ENCODE results near the gene COL12A1. TPM values are rescaled to one million over a fixed set of nuclear protein-coding genes. Genes with fewer than 3 reads are reported as not detected.

Gene COL12A1
- total RNA-seq, 1 experiment from 2014 or later, result 29.3 TPM

- intact Hi-C loops (cut with micrococcal nuclease; ENCODE audit: unreplicated experiment), result loop anchor here (10.0 kb wide), 1 partner anchor 239 kb away; no protein-coding TSS in a partner anchor
- BruUV-seq (replicated peaks), result no TSS peak
- CTCF ChIA-PET, result interaction anchor here (0.6 to 1.6 kb wide), 4 partner anchors 11 to 1411 kb away, joined by 3 to 6 read pairs (median 4); no protein-coding TSS in a partner anchor
- H3K9me3 Mint-ChIP-seq (ENCODE audit: low read depth, unreplicated experiment), result no peaks in the 10 kb centered on the region
- DNase-seq, result no peak
- TF ChIP-seq CTCF (IDR thresholded peaks at IDR 0.05; ENCODE audit: unreplicated experiment), result no peak
- peak overlapping the region; percentile 77 for H3K27ac Mint-ChIP-seq (ENCODE audit: unreplicated experiment)
- H3K36me3 Mint-ChIP-seq (ENCODE audit: insufficient read depth, unreplicated experiment), result no peaks in the 10 kb centered on the region
- no peak overlapping the region for H3K4me3 Mint-ChIP-seq (ENCODE audit: low read depth, unreplicated experiment)
- peaks cover 44% of the 10 kb centered on the region for H3K4me1 Mint-ChIP-seq (ENCODE audit: low read depth, unreplicated experiment)
- no peaks in the 10 kb centered on the region for H3K27me3 Mint-ChIP-seq (ENCODE audit: unreplicated experiment)
These were observed 91.7 kb downstream of the COL12A1 start for GRCh38 chr6:75114195-75114594.

GRCh38 chr6:75113446-75113845, 92.4 kb downstream of the COL12A1 start:
- CTCF ChIA-PET, result interaction anchor here (0.6 to 1.6 kb wide), 2 partner anchors 11 to 1410 kb away, joined by 5 to 6 read pairs; no protein-coding TSS in a partner anchor
- Mint-ChIP-seq H3K4me1 (ENCODE audit: low read depth, unreplicated experiment) (peaks cover 36% of the 10 kb centered on the region), H3K27me3 (ENCODE audit: unreplicated experiment) (no peaks in the 10 kb centered on the region), H3K9me3 (ENCODE audit: low read depth, unreplicated experiment) (no peaks in the 10 kb centered on the region), H3K27ac (ENCODE audit: unreplicated experiment) (no peak overlapping the region), H3K36me3 (ENCODE audit: insufficient read depth, unreplicated experiment) (no peaks in the 10 kb centered on the region), H3K4me3 (ENCODE audit: low read depth, unreplicated experiment) (no peak overlapping the region)
- DNase-seq, result no peak
- no peak for TF ChIP-seq CTCF (IDR thresholded peaks at IDR 0.05; ENCODE audit: unreplicated experiment)
- intact Hi-C loops (cut with micrococcal nuclease; ENCODE audit: unreplicated experiment), result loop anchor here (10.0 kb wide), 1 partner anchor 239 kb away; no protein-coding TSS in a partner anchor
- BruUV-seq (replicated peaks), result no TSS peak

- Mint-ChIP-seq H3K36me3 (ENCODE audit: insufficient read depth, unreplicated experiment) (no peaks in the 10 kb centered on the region), H3K27ac (ENCODE audit: unreplicated experiment) (no peak overlapping the region), H3K27me3 (ENCODE audit: unreplicated experiment) (no peaks in the 10 kb centered on the region), H3K4me1 (ENCODE audit: low read depth, unreplicated experiment) (peaks cover 17% of the 10 kb centered on the region), H3K4me3 (ENCODE audit: low read depth, unreplicated experiment) (no peak overlapping the region), H3K9me3 (ENCODE audit: low read depth, unreplicated experiment) (no peaks in the 10 kb centered on the region)
- no peak for TF ChIP-seq CTCF (IDR thresholded peaks at IDR 0.05; ENCODE audit: unreplicated experiment)
- DNase-seq, result no peak
- intact Hi-C loops (cut with micrococcal nuclease; ENCODE audit: unreplicated experiment), result loop anchor here (10.0 kb wide), 1 partner anchor 235 kb away; no protein-coding TSS in a partner anchor
- no TSS peak for BruUV-seq (replicated peaks)
- CTCF ChIA-PET, result no interaction called here
These were observed 96.1 kb downstream of the COL12A1 start for GRCh38 chr6:75109765-75110164.

GRCh38 chr6:75109022-75109421, 96.8 kb downstream of the COL12A1 start:
- TF ChIP-seq CTCF (IDR thresholded peaks at IDR 0.05; ENCODE audit: unreplicated experiment), result no peak
- no peaks in the 10 kb centered on the region for H3K27me3 Mint-ChIP-seq (ENCODE audit: unreplicated experiment)
- DNase-seq, result no peak
- H3K9me3 Mint-ChIP-seq (ENCODE audit: low read depth, unreplicated experiment), result no peaks in the 10 kb centered on the region
- no peaks in the 10 kb centered on the region for H3K36me3 Mint-ChIP-seq (ENCODE audit: insufficient read depth, unreplicated experiment)
- H3K27ac Mint-ChIP-seq (ENCODE audit: unreplicated experiment), result no peak overlapping the region
- no peak overlapping the region for H3K4me3 Mint-ChIP-seq (ENCODE audit: low read depth, unreplicated experiment)
- intact Hi-C loops (cut with micrococcal nuclease; ENCODE audit: unreplicated experiment), result no loop called here
- CTCF ChIA-PET, result no interaction called here
- BruUV-seq (replicated peaks), result no TSS peak
- peaks cover 10% of the 10 kb centered on the region for H3K4me1 Mint-ChIP-seq (ENCODE audit: low read depth, unreplicated experiment)

All from Calu3 (cell line).